ENCODE measurements around the gene NEK9.
"Not testable (repeated sequence)": the region's sequence is repeated elsewhere in the genome, so short reads cannot be mapped to it uniquely, and the experiment has no call there.

The NEK9 gene

DNA sequence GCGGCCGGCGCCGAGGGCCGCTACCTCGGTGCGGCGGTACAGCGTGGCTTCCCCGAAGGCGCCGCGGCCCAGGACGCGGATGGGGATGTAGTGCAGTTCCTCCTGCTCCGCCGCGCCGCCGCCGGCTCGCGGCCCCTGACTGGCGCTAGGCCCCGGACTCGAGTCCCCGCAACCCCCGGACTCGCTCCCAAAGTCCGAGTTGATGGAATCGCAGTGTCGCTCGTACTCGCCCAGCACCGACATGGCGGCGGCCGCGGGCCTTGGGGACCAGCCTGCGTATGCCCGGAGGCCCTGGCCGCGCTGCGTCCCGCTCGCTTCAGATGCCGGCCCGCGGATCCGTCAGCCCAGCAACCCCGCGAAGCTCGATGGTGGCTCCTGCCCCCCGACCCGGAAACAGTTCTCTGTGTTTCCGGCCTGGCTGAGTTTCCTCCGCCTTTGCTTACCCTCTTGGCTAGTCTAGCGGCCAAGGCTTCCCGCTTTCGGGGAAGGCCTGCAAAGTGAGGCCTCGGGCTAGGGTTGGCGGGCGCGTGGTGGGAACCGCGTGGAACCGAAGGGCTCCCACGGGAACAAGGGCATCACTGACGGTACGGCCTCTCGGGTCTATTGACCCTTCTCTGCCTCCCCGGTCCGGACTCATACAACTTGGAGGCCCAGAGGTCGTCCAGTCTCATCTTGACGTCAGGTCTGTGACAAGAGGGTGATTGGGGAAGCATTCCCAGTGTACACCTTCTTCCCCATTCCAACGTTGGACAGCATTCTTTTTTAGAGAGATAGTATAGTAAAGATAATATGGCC, at the start of gene NEK9:
NEK9 (minus strand) TSS at position 370 of the 795 bp plus-strand sequence; CDS start at position 243, 127 bp downstream.
- FAIRE-seq: peak; percentile 68
- DNase-seq (ENCODE audit: insufficient read length, low spot score): peak; percentile 81

DNA sequence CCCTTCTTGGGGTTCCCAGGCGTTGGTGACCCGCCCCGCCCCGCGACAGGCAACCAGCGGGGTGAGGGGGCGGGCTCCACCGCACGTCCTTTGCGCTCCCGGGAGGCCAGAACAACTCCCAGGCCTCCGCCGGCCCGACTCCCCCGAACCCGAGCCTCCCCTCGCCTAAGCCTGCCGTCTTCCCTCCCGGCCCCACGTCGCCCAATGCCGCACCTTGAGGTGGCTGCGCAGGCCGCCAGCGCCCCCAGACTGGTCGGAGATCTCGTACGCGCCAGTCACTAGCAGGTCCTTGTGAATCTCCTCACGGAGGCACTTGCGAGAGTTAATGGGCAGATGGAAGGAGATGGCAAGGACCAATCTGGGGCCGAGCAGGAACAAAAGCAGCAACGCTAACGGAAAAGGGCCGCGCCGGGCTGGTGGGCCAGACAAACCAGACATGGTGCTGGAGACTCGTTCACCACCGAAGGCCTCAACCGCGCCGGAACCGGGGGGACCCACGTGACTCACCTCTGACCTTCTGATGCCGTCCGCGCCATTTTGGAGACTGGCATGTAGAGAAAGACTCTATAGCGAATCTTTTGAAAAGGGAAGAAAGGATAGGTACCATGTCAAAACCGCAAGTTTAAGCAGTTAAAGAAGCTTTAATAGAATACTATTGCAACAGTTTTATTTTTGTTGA, 49.4 kb upstream of the NEK9 start, which contains the start of gene TMED10:
TMED10 (minus strand) TSS at position 471 of the 679 bp plus-strand sequence; CDS start at position 438, 33 bp downstream.
- peak; percentile 90 for FAIRE-seq
- peak; percentile 62 for DNase-seq (ENCODE audit: insufficient read length, low spot score)

DNA sequence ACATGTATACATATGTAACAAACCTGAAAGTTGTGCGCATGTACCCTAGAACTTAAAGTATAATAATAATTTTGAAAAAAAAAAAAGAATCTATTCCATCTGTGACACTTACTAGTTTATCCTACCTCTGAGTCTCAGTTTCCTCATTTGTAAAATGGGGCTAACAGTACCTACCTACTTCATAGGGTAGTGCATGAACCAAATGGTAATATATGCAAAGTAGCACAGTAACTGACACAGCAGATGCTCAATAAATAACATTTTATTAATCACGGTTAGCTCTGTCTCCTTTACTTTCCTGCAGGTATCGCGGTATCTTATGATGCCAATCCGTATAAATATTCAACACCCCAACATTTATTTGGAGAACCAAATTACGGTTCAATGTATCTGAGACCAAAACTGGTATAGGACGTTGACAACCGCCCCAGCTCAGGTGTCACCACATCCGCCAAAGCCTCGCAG, 48.9 kb upstream of the NEK9 start:
- no peak for DNase-seq (ENCODE audit: insufficient read length, low spot score)
- no peak for FAIRE-seq

DNA sequence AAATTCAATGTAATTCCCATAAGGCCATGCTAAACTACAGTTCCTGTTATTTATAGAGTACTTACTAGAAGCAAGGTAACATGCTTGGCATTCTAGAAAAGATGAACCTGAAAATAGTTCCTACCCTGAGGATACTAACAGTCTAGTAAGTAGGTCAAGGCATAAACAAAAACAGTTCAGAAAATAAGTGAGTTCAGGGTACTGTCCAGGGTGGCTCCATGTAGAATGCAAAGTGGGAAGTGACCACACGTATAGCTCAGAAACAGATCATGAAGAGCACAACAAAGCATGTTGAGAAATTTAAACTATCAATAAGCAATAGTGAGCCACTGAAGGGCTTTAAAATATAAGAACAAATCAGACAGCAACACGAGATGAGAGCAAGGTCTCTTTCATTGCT, 47.2 kb upstream of the NEK9 start:
- no peak for FAIRE-seq

DNA sequence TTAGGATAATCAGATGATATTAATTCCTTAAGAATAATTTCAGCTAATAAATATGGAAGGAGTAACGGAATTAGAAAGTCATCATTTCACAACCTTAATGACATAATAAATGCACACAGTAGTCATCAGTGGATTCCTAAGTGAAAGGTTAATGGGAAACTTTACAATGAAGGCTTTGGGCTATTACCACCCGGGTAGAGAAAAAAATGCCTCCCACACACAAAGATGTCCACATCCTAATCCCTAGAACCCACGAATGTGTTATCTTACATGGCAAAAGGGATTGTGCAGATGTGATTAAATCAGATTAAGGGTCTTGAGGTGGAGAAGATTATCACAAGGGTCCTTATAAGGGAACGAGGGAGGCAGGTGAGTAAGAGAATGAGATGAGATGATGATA, 43.9 kb upstream of the NEK9 start:
- FAIRE-seq (no peak), DNase-seq (ENCODE audit: insufficient read length, low spot score) (no peak)

More for the DNA sequence above, 47.2 kb upstream of the NEK9 start:
- DNase-seq (ENCODE audit: insufficient read length, low spot score): no peak

DNA sequence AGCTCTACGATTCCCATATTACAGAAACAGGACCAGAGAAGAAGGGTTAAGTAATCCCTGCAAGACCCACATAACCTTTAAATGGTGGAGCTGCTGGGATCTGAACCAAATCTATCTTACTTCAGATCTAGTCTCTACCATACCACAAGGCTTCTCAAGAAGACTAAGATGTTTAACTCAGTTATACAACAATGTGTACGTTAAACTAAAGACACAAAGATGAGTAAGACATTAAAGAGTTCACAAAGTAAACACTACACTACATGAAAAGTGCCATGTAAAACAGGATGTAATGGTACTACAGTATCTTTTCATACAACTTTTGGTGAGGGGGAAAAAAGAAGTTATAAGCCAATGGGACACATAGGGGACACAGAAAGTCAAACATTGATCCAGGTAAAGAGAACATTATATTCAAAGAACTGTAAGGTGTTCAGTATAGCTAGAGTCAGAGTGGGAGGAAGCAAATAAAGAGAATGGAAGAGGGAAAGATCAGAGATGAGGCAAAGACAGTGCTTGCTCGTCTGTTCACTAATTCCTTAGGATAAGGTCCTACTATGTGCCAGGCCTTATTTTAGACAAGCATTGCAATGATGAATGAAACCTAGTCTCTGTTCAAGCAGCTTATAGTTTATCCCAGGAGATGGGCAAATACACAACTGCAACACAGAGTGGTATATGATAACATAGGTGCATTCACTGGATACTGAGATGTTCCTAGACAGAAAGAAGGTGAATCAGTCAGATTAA, 41.9 kb upstream of the NEK9 start:
- no peak for FAIRE-seq

DNA sequence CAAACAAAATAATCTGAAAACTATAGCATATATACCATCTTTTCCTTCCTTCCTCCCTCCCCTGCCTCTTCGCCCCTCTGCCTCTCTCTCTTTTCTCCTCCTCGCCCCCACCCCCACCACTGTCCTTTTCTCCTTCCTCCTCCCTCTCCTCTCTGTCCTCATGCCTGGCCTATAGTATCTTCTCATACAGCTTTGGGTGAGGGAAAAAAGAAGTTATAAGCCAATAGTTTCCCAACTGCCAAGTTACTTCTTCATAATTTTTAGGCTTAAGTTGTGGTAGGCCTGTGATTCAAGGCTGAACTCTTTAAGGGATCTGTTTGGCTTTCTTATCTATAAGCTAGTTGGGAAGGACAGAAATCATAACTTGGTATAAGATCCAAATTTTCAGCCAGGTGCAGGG, 40.5 kb upstream of the NEK9 start:
- DNase-seq (ENCODE audit: insufficient read length, low spot score) (no peak), FAIRE-seq (no peak)

More for the DNA sequence above, 41.9 kb upstream of the NEK9 start:
- no peak for DNase-seq (ENCODE audit: insufficient read length, low spot score)

DNA sequence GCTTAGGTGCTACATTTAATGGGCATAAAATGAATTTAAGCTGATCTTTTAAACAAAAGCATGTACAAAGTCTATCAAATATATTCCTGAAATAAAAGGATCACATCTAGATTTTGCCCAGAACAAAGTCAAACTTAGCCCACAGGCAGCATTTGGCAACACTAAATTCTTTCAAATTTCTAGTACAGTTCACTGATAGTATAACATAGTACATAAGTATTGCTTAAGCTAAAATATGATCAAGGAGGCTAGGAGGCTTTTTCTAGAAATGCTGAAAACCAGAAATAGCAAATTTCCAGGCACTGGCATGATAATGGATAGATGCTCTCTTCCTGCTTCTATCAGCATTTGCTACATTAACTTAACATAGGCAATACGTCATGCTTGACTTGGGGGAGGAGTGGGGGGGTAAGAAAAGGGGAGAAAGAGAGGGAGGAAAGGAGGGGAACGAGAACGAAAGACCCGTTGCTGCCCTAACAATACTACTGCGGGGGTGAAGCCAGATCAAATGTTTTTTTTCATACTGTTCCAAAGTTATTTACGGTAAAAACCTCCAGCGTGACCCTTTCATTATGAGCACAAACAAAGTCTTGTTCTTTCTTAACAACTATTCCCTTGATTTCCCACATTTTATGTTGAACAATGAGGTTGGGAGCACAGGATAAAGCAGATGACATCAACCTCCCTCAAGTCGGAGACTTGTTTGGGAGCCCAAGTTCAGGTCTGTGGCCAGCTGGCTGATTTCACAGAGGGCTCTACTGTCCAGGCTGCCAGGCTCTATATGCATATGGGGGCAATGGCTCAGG, 38.9 kb upstream of the NEK9 start:
- no peak for DNase-seq (ENCODE audit: insufficient read length, low spot score)

DNA sequence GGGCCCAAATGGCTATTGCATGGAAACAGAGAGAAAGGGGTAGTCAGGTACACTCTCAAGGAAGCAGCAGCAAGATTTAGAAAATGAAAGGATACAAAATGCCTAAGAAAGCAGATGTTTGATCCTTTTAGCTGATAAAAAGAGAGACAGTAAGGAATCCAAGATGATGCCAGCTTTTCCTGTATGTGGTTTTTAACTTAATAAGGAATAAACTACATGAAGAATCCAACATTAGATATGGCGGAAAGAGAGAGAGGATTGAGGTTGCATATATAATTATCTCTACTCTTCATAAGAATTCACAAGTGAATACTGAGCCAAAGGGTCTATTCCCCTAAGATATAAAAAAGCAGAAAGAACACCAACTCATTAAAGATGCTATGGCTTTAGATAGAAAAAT, 38.0 kb upstream of the NEK9 start:
- FAIRE-seq: no peak
- DNase-seq (ENCODE audit: insufficient read length, low spot score): no peak

More for the DNA sequence above, 38.9 kb upstream of the NEK9 start:
- FAIRE-seq: no peak

DNA sequence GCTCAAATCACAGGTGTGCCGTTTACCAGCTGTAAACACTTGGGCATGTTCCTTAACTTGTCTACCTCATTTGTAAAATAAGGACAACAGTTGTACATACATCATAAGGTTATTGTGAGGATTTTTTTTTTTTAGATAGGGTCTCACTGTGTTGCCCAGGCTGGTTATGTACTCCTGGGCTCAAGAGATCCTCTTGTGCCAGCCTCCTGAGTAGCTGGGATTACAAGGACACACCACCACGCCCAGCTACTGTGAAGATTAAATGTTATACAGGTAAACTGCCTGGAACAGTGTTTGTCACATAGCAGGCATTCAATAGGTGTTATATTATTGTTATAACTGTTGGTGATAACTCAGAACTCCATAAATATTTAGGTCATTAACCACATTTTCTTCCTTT, 36.8 kb upstream of the NEK9 start:
- FAIRE-seq (no peak), DNase-seq (ENCODE audit: insufficient read length, low spot score) (no peak)

DNA sequence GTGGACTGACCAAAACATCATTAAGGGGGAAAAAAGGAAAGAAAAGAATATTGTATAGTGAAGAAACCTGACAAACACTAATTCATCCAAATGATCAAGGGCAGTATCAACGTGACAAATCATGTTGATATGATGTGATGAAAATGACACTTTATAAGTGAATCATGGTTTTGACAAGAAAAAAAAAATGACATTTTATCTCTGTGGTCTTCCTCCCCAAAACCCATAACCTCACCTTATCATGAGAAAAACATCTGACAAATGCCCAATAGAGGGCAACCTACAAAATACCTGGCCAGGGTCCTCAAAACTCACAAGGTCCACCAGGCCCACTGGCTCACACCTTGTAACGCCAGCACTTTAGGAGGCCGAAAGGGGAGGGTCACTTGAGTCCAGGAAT, 35.8 kb upstream of the NEK9 start:
- DNase-seq (ENCODE audit: insufficient read length, low spot score) (no peak), FAIRE-seq (no peak)

DNA sequence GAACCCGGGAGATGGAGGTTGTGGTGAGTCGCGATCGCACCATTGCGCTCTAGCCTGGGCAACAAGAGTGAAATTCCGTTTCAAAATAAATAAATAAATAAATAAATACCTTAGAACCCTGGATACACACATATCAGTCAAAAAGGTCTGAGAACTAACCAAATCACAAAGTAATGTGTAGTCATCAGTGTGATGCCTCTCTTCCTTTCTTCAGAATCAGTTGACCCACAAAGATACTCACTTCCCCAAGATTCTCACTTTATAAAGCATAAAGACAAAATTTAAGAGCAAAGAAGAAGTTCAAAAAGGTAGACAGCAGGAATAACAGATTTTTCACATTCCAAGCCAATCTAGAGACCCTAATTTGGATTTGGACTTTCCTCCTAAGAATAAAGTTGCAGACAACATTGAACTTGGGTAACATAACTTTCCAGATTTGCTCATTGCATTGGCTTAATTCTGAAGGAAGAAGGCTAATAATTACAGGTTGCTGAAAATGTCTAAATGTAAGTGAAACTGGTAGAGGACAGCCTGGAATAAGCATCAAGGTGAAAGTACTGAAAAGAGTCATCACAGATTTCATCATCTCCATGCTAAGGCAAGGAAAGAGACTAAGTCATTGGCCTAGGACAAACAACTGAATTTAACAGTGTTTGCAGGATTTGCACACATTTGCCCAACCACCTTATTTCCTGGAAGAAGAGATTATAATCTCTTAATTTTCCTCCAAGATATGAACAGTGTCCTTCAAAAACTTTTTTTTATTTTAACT, 32.2 kb upstream of the NEK9 start:
- no peak for DNase-seq (ENCODE audit: insufficient read length, low spot score)
- peak; percentile 81 for FAIRE-seq

DNA sequence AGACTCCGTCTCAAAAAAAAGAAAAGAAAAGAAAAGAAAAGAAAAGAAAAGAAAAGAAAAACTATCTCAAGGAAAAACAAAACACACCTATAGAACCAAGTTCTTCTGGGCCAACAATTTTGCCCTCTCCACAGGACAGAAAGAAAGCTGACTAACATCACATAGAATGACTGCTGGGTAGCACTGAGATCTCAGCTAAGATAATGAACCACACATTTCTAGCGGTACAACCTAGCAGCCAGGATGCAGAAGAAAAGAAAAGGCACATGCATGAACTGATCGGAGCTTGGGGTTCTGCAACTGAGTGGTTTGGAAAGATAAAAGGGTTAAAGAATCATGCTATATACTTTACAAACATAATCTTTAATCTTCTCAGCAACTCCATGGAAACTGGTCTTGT, 30.1 kb upstream of the NEK9 start:
- no peak for FAIRE-seq
- no peak for DNase-seq (ENCODE audit: insufficient read length, low spot score)

DNA sequence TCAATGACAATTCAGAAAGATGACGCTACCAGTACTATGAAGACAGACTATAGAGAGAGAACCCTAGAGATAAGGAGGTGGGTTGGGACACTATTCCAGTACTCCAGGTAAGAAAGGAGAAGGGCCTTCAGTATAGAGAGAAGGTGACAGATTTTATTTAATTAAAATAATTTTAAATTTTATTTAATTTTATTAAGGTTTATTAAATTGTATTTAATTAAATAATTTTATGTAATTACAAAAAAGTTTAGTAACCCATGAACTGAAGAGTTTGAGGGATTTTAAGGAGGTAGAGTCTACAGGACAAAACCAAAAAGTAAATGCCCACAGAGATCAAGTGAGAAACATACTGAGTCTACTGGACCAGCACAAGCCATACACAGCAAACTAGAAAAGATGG, 29.3 kb upstream of the NEK9 start:
- FAIRE-seq: no peak
- no peak for DNase-seq (ENCODE audit: insufficient read length, low spot score)

DNA sequence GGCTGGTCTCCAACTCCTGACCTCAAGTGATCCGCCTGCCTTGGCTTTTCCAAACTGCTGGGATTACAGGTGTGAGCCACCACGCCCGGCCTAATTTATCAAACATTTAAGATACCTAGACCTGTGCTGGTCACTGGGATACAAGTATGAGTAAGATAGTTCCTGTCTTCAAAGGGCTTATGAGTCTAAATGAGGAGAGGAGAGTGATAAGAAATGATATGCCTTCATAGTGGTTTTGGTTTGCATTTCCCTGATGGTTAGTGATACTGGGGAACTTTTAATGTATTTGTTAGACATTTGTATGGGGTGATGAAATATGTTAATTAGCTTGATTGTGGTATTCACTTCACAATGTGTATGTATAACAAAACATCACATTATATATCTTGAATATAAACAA, 28.3 kb upstream of the NEK9 start:
- DNase-seq (ENCODE audit: insufficient read length, low spot score) (no peak), FAIRE-seq (no peak)

DNA sequence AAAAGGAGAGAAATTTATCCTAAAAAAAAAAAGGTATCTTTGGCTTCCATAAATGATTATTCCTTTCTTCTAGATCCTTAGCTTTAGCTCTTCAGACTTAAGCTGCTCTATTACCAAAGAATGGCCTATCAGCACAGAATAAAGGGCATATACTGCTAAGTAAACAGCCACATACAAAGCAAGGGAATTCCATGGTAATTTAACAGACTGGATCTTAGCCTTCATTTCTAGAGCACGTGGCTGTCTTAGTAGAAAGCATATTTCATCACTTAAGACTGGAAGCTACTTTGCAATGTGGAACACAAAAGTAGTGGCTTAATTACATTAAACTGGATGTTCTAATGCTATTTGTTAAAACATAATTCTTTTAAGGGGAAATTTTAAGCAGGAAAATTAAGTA, 26.4 kb upstream of the NEK9 start:
- no peak for FAIRE-seq

DNA sequence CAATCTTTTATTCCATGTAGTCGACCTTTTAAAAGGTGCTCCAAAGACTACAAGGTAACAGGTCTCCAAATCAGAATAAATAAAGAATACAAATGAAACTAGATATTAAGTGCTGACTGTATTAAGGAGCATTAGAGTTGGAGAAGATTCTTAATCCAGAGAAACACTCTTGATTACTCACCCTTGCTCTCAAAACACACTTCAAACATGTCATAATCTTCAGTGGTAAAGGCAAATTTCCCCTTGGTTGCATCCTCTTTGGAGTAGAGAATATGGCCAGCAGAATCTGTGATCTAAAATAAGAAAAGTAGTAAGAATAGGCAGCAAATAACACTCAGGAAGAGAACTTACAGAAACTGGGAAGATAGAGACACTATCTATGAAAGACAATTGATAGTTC, 25.0 kb upstream of the NEK9 start:
- no peak for DNase-seq (ENCODE audit: insufficient read length, low spot score)
- no peak for FAIRE-seq

More for the DNA sequence above, 26.4 kb upstream of the NEK9 start:
- no peak for DNase-seq (ENCODE audit: insufficient read length, low spot score)

DNA sequence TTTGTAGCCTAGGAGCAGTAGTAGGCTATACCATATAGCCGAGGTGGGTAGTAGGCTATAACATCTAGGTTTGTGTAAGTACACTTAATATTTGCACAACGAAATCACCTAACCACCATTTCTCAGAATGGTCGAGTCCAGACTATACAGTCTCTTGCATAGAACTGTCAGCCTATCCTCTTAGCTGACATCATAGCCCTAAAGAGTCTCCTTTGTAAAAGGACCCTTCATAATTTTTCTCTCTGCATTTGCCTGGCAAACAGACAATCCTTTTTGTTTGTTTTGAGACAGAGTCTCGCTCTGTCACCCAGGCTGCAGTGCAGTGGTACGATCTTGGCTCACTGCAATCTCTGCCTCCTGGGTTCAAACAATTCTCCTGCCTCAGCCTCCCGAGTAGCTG, 23.8 kb upstream of the NEK9 start:
- not testable (repeated sequence) for FAIRE-seq

DNA sequence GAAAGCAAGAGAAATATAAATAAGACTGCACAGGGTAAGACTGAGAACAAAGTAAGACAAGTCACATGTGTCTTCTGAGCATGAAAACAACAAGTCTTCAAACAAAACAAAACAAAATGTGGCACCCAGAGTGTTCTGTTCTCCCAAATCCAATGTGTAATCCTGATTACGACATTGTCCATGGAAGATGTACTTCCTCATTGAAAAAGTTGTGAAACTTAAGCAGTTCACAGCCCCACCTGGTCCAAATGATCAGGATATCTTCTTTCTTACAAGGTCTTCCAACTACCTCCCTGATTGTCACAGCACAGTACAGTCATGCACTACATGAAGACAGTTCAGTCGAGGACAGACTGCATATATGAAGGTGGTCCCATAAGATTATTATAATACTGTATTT, 23.3 kb upstream of the NEK9 start:
- FAIRE-seq: no peak
- no peak for DNase-seq (ENCODE audit: insufficient read length, low spot score)

More for the DNA sequence above, 23.8 kb upstream of the NEK9 start:
- DNase-seq (ENCODE audit: insufficient read length, low spot score): not testable (repeated sequence)
